HEK293 (cell line): ENCODE results near the gene PLIN5.

Source experiments
- CTCF ChIP-seq: fragments of 450-650 bp; formaldehyde crosslinking; IDR thresholded peaks from 2 replicates; pipeline ENCODE4 v1.5.1; 2016; ENCODE audit warnings: missing biosample characterization, missing genetic modification characterization
- HIC1 ChIP-seq: fragments of 450-650 bp; formaldehyde crosslinking; IDR thresholded peaks from 2 replicates; pipeline ENCODE4 v1.5.1; 2016; ENCODE audit warnings: missing biosample characterization, missing genetic modification characterization
- PBX3 ChIP-seq: sonication (generic); formaldehyde crosslinking; IDR thresholded peaks from 2 replicates; pipeline ENCODE4 v1.8.1; 2022; ENCODE audit warnings: mild to moderate bottlenecking, moderate library complexity, missing genetic modification reagents
- ZBTB26 ChIP-seq: fragments of 450-650 bp; formaldehyde crosslinking; optimal IDR thresholded peaks from 2 replicates; pipeline ENCODE3; 2016; ENCODE audit warnings: missing biosample characterization, mild to moderate bottlenecking, missing genetic modification characterization
- ZNF18 ChIP-seq: fragments of 450-650 bp; formaldehyde crosslinking; IDR thresholded peaks from 2 replicates; pipeline ENCODE4 v1.5.1; 2016; ENCODE audit warnings: missing biosample characterization, missing genetic modification characterization
- ZNF335 ChIP-seq: fragments of 450-650 bp; formaldehyde crosslinking; conservative IDR thresholded peaks from 2 replicates; pipeline ENCODE4 v1.5.1; 2016; ENCODE audit warnings: missing biosample characterization, missing genetic modification characterization
- ZNF626 ChIP-seq: fragments of 450-650 bp; sonication (Bioruptor Pico); formaldehyde crosslinking; IDR thresholded peaks from 2 replicates; pipeline ENCODE4 v1.5.1; 2018; ENCODE audit warnings: missing biosample characterization, missing genetic modification characterization, inconsistent platforms

GRCh38 chr19:4559569-4559968 lies 24.5 kb upstream of the PLIN5 start, which contains the start of gene SEMA6B:
- TF ChIP-seq ZNF626 (tag by site-specific recombination) = no peak
- no peak for TF ChIP-seq CTCF (tag by site-specific recombination)
- no peak for TF ChIP-seq ZNF335
- TF ChIP-seq PBX3 (CRISPR knock-in tag) = no peak
- no peak for TF ChIP-seq ZBTB26 (tag by site-specific recombination)
- TF ChIP-seq HIC1 (tag by site-specific recombination) = no peak
- TF ChIP-seq ZNF18 (tag by site-specific recombination) = no peak
